T47D (cell line): ENCODE measurements around the gene OTUD3.
A peak's percentile ranks its signal among the peaks of the same experiment; 100 is the strongest.
"Not testable (repeated sequence)": the region's sequence is repeated elsewhere in the genome, so short reads cannot be mapped to it uniquely, and the experiment has no call there.

Experiments
- DNase-seq, 2 experiments: peaks; one replicate each; pipeline versions ENCODE4 v3.0.0 to v3.0.0-alpha.2; 2011 to 2012; ENCODE audit warnings: low read depth in 1 of 2, low spot score in 1 of 2
- JUND ChIP-seq: IDR thresholded peaks from 2 replicates; pipeline ENCODE4 v1.6.1; 2012; ENCODE audit warnings: low read depth
- in situ Hi-C: cut with HindIII; loops from 2 replicates; pipeline ENCODE4 v1.10.0; 2016; ENCODE audit warnings: low sequenced_read_pairs, low pct_unique_long_range_greater_than_20kb

OTUD3 gene

DNA sequence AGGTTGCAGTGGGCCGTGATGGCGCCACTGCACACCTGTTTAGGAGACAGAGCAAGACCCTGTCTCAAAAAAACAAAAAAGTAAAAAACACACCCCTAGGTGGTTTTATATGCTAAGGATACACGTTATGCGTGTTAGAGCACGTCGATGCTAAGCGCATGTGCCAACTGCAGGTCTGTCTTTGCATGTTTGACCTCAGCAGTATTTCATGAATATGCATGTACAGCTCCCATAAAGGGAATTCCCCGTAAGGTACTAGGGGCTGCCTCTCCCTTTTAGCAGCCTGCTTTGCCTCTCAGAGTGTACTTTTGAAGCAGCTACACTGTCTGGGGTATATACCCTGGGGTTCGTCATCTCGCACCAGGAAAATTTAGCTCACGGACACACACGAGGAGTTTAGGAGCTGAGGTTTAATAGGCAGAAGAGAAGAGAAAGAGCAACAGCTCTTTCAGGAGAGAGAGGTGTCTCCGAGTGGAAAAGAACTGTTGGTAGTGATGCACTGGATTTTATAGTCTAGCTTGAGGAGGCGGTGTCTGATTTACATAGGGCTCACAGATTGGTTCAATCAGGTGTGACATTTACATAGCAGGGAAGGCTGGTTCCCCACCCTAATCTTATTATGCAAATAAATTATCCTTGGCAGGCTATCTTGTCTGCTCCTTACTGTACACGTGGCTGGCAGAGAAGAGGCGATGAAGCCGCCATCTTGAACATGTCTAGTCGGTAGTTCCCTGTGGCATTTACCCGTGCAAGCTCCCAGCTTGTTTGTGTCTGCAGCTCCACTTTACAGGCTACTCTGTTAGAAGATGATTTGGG, 4.2 kb upstream of the OTUD3 start:
- no peak for TF ChIP-seq JUND
- in situ Hi-C loops = no loop called here
- peak; percentile 25 to 95 for DNase-seq

DNA sequence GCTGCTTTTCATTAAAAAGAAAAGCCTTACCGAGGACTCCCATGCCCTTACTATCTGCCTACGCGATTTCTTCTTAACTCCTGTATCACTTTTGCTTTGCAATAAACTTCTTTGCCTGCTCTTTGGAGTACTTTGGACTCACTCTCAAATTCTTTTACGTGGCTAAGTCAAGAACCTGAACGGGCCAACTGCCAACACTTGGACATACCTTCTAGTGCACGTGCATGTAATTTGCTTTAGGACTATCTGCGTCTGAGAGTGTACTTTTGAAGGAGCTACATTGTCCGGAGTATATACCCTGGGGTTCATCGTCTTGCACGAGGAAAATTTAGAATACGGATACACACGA, 3.6 kb upstream of the OTUD3 start:
- TF ChIP-seq JUND = no peak
- in situ Hi-C loops = no loop called here
- no peak for DNase-seq

DNA sequence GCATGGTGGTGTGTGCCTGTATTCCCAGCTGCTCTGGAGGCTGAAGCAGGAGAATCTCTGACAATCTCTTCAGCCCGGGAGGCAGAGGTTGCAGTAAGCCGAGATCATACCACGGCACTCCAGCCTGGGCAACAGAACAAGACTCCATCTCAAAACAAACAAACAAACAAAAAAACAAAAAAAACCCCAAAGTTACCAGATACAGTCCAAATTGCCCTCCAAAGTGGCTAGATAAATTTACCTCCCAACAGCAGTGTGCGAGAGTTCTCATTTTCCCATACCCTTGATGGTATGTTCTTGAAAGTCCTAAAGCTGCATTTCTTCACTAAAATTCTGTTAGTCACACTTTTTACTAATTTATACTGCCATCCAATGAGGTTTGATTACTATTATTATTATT, 3.0 kb upstream of the OTUD3 start:
- no peak for TF ChIP-seq JUND
- in situ Hi-C loops = no loop called here
- DNase-seq = no peak

DNA sequence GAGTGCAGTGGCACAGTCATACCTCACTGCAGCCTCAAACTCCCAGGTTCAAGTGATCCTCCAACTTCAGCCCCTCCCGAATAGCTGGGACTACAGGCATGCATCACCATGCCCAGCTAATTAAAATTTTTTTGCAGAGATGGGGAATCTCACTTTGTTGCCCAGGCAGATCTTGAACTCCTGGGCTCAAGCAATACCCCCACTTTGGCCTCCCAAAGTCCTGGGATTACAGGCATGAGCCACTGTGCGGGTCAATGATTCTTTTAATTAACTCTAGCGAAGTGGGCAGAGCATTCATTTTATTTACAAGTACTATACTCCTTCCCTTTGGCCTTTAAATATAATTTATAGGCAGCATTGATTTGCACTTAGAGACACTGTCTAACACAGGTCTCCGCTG, 2.5 kb upstream of the OTUD3 start:
- no peak for TF ChIP-seq JUND
- no peak for DNase-seq
- in situ Hi-C loops = no loop called here

DNA sequence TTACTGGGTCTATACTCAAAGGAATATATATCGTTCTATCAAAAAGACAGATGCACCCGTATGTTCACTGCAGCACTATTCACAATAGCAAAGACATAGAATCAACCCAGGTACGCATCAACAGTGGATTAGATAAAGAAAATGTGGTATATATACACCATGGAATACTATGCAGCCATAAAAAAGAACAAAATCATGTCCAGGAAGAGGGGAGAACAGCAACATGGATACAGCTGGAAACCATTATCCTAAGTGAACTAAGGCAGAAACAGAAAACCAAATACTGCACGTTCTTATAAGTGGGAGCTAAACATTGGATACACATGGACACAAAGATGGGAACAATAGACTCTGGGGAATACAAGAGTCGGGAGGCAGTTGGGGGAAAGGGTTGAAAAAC, 1.4 kb upstream of the OTUD3 start:
- DNase-seq, in situ Hi-C loops: not testable (repeated sequence)

DNA sequence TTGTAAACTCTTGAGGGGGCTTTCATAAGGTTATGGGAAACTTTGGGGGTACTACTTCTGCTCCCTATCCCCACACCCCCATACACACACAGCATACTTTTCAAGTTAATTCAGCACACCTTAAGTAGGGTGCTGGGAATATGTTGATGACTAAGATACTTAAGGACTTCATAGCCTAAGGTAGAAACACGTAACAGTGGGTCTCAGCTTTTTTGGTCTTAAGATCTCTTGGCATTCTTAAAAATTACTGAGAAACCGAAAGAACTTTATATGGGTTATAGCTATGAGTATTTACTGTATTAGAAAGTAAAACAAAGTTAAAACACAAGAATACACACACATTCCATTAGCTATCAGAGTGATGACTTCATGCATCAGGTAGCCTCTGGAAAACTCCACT, 2.1 kb downstream of the OTUD3 start:
- in situ Hi-C loops = no loop called here
- no peak for TF ChIP-seq JUND
- DNase-seq = no peak

DNA sequence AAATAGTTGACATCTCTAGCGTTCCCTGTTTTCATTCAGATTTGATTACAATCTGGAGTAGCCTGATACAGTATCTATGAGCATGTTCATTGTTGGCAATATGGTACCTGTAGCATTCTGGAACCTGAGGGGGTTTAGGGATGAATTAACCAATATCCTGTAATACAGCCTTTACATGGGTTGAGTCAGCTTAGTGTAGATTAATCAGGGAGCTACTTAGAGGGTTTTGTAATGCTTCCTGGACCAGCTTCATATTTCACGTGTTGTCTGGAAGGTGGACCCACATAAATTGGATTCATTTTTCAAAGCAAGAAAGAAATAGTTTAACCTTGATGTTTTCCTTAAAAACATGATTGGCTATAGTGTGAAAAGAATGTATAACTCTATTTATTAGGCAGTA, 3.6 kb downstream of the OTUD3 start:
- in situ Hi-C loops = no loop called here
- no peak for DNase-seq
- TF ChIP-seq JUND = no peak

DNA sequence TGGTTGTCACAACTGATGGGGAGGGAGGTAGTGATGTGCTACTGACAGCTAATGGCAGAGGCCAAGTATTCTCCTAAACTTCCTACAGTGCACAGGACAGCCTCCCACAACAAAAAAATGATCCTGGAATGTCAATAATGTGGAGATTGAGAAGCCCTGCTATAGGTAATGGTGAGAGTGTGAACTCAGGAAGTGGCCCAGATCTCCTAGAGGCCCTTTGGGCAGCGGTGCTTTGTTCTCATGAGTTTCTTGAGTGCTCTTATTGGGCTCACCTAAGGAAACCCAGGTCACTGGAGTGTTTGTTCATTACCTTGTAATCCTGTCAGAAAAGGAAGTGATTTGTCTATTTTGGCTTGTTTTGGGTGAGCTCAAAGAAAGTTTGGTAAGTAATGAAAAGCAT, 5.9 kb downstream of the OTUD3 start:
- no peak for TF ChIP-seq JUND
- in situ Hi-C loops = no loop called here
- DNase-seq = no peak

DNA sequence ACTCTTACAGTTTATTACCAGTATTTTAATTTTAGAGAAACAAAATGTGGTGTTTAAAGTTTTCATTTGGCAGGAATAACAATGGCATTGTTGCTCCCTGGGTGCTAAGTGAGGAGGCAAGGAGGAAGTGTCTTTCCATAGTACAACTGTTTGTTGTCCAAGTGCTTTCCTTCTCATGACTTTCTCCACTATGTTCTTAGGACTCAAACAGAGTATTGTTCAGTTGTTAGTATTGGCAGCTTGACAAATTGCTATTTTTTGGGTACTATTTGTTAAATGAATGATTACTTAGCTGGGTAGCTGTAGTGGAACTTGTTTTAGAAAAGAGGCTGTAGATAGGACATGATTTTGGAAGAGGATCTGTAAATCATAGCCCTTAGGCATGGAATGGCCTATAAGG, 7.5 kb downstream of the OTUD3 start:
- in situ Hi-C loops = no loop called here
- TF ChIP-seq JUND = no peak
- no peak for DNase-seq

DNA sequence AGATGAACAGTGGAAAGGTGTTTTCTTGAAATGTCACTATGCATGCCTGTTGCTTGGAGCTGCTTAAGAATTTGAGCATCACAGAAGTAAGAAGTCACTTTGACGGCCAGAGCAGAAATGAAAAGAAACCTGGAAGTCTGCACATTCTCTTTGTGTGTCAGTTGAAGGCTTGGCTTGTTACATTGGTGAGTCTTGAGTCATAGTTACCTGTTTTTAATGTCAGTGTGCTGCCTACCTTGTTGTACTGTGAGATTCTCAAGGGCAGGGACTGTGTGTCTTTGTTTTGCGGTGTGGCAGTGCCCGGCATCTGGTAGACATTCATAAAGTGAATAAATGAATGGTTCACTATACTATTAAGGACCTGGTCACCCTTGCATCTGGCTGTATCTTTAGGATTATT, 9.9 kb downstream of the OTUD3 start:
- TF ChIP-seq JUND = no peak
- DNase-seq = no peak
- in situ Hi-C loops = no loop called here

DNA sequence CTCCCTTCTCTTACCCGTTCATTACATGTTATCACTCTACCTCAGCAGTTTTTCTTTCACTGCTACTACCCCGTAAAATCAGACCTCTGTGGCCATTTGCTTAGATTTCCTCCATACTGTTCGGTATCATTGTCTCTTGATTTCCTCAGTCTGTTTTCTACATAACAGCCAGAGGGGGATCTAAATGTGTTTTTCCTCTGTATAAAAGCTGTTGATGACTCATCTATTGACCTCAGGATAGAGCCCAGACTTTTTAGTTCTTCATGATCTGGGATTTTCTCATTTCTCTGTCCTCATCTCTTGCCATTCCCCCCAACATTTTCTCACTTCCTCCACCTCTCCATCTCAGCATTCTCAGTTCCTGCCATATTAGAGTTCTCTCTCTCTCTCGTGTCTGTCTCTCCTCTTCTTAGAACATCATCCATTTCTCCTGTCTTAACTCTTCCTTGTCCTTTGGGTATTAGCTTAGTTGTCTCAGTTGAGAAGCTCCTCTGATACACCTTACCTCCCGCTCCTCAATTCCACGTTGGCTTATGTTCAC, 10.5 kb downstream of the OTUD3 start:
- in situ Hi-C loops = no loop called here
- no peak for TF ChIP-seq JUND
- no peak for DNase-seq

DNA sequence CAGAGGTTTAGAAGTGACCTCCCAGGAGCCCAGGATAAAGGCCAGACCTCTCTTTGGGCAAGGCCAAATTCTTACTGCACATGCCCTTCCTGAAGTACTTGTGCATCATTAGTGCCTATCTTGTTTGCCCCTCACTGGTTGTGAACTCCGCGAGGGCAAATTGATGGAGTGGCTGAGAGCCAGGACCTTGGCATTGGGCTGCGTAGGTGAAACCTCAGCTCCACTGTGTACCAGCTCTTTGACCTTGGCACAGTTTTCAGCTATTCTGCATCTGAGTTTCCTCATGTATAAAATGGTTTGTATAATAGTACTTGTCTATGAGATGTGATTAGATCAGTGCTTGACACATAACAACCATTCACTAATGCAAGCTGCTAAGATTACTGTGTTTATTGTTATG, 11.5 kb downstream of the OTUD3 start:
- no peak for DNase-seq
- in situ Hi-C loops = no loop called here
- TF ChIP-seq JUND = no peak

DNA sequence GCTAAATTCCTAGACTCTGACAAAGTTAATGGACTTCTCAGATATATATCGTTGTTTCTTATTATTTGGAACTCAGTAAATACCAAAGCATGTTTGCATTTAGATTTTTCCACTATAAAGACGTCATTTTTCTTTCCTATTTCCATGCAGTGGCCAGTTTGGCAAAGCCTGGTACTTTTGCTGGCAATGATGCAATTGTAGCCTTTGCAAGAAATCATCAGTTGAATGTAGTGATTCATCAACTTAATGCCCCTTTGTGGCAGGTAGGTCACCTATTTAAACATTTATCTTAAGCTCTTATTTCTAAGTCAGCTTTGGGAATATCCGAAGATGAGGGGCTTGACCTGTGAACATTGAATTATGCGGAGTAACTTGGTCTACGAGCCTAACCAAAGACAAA, 12.0 kb downstream of the OTUD3 start:
- in situ Hi-C loops = no loop called here
- DNase-seq = no peak
- no peak for TF ChIP-seq JUND

DNA sequence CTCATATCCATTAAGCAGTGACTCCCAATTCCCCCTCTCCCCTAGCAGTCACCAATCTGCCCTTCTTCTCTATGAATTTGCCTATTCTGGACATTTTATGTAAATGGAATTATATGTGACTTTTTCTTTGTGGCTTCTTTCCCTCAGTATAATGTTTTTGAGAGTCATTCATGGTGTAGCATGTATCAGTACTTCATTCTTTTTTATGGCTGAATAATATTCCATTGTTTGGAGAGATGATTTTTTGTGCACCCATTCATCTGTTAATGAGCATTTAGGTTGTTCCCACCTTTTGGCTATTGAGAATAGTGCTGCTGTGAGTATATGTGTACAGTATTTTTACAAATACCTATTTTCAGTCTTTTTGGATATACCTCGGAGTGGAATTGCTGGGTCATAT, 19.5 kb downstream of the OTUD3 start:
- TF ChIP-seq JUND = no peak
- in situ Hi-C loops = no loop called here
- no peak for DNase-seq
